Stimulated activated naive CD4-positive, alpha-beta T cell (primary cell): Measurements from ENCODE around the gene SULT1A1.
"Not testable (repeated sequence)": the region's sequence is repeated elsewhere in the genome, so short reads cannot be mapped to it uniquely, and the experiment has no call there.

ENCODE experiments used
- DNase-seq, 6 experiments: peaks; one replicate each; lab custom pipeline; 2025; lab: John Stamatoyannopoulos, UW

SULT1A1 gene

DNA sequence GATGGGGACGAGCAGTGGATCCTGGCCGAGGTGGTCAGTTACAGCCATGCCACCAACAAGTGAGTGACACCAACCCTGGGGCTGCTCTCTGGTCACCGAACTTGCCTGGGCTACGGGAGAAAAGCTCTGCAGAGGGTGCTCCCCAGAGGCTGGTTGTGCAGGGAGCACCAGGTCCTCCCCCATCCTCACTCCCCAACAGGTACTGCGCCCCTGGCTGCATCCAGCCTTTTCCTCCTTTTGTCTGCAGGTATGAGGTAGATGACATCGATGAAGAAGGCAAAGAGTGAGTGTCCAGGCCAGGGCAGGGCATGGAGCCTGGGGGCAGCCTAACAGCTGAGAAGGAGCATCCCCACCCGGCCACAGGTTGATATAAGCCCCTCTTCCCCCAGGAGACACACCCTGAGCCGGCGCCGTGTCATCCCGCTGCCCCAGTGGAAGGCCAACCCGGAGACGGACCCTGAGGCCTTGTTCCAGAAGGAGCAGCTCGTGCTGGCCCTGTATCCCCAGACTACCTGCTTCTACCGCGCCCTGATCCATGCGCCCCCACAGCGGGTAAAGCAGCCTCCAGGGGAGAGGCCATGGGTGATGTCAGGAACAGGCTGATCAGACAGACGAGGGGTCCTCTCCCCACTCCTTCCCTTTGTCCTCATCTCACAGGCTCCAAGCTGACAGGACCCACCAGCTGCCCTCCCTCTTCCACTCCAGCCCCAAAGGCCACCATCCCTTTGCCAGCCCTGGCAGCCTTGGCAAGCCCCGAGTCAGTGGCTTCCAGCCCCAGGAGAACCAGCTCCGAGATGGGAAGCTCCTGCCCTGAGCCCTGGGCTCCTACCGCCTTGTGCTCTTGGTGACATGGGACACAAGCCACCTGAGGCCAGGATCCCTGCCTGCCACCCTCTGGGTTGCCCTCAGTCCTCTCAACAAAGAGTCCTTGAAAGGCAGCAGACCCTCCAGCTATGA is 19.2 kb downstream of the SULT1A1 start:
- no peak for DNase-seq

DNA sequence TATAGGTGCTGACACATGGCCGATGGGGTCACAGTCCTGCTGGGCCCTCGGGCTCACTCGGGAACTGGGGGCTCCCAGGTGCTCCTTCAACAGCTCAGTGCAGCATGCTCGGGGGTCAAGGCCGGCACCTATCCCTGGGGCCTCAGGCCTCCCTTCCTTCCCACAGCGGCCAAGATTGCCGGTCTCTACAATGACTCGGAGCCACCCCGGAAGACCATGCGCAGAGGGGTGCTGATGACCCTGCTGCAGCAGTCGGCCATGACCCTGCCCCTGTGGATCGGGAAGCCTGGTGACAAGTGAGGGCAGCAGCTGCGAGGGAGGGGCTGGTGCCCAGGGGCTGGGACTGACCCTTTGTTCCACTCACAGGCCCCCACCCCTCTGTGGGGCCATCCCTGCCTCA is 19.9 kb downstream of the SULT1A1 start:
- DNase-seq = no peak

DNA sequence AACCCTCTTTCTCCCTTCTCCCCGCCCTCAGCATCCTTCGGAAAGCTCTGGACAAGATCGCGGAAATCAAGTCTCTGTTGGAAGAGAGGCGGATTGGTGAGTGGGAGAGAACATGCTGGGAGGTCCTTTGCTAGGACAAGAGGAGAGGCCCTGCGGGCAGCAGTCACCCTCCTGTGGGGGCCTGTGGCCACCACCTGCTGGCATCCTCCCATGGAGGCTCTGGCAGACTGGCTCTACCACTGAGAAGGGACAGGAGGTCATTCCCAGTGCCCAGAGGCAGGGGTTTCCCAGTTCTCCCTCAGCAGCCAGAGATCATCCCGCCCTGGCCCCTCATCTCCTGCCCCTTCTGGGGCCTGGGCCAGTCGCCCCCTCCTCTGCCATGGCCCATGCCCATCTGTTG is 20.8 kb downstream of the SULT1A1 start:
- no peak for DNase-seq

DNA sequence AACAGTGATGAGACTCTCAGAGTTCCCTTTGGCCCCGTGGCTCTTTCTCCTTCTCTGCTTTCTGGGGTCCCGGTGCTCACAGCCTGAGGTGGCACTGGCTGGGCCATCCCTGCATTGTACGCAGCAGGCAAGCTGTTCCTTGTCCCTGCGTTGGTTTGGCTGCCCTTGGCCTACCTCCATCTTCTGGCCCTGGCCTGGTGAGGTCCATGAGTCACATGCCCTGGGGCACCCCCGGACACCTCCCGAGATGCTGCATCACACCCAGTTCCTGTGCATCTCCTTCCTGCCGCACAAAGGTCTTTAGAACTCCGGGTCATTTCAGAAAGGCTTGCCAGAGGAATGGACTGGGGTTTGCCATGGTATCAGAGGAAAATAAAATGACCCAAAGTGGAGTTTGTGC is 22.5 kb downstream of the SULT1A1 start:
- no peak for DNase-seq

DNA sequence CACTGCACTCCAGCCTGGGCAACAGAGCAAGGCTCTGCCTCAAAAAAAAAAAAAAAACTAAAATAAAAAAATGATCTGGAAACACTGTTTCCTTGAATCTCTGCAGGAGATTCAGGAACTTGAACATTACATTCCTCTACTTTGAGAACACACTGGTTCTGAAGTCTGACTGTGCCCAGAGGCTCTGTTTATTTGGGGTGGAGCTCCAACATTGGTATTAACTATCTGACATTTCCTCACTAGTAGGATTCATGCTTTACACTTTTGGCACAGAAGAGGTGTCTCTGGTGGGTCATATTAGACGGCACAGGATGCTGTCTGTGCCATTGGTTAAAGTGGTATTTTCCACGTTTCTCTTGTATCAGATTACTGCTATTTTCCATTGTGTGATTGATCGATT is 23.4 kb downstream of the SULT1A1 start:
- no peak for DNase-seq

DNA sequence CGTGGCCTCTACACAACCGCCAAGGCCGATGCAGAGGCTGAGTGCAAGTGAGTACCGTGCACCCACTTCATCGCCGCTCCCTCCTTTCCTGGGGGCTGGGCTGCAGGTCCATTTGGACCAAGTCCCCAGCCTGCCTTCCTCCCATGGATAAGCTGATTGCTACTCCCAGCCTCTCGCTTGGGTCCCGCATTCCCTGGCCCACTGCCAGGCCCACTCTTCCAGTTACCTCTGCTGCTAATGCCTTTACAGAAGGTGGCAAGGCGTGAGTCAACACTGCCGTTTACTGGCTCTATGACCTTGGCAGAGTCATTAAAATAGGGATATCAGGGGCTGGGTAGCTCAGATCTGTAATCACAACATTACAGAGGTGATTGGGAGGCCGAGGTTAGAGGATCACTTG is 24.2 kb downstream of the SULT1A1 start:
- DNase-seq = no peak

DNA sequence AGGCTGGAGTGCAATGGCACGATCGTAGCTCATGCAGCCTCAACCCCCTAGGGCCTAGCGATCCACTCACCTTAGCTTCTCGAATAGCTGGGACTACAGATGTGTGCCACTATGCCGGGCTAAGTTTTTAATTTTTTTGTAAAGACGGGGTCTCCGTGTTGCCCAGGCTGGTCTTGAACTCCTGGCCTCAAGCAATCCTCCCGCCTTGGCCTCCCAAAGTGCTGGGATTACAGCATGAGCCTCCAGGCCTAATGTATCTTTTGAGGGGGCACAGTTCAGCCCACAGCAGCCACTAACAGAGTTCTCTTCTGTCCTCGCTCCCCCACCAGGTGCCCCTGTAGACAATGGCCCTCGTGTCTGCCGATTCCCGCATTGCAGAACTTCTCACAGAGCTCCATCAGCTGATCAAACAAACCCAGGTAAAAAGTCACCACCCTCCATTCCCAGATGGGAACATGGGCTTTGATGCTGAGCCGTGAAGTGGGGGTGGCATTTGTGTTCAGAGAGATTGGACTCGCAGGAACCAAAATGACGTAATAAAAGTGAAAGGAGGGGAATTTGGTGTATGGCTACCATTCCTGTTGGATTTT is 29.0 kb downstream of the SULT1A1 start:
- no peak for DNase-seq

DNA sequence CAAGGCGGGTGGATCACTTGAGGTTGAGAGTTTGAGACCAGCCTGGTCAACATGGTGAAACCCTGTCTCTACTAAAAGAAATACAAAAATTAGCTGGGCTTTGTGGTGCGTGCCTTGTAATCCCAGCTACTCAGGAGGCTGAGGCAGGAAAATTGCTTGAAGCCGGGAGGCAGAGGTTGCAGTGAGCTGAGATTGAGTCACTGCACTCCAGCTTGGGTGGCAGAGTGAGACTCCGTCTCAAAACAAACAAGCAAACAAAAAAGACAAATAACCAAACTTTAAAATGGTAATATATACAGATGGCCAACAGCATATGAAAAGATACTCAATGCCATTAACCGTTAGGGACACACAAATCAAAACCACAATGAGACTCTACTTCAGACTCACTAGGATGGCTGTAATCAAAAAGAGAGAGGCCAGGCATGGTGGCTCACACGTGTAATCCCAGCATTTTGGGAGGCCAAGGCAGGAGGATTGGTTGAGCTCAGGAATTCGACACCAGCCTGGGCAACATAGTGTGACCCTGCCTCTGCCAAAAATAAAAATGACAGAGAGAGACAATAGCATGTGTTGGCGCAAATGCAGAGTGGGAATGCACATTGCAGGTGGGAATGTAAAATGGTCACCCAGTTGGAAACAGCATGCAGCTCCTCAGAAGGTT is 34.3 kb downstream of the SULT1A1 start:
- DNase-seq = no peak

DNA sequence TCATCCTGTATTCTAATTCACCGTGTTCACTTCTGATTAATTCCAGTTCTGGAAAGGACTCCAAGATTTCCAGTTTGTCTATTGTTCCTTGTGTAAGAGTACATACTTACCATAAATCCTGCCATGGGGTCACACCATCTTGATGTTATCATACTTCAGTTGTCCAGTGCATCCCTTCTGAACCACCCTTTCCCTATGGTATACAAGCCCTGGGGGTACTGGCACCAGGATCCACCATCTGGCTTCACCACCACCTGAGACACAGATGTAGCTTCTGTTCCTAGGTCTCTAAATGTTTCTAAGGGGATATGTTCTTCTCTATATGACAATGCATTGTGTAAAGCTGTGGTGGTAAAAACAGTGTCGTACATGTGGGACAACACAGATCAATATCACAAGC is 34.9 kb downstream of the SULT1A1 start:
- DNase-seq = no peak

DNA sequence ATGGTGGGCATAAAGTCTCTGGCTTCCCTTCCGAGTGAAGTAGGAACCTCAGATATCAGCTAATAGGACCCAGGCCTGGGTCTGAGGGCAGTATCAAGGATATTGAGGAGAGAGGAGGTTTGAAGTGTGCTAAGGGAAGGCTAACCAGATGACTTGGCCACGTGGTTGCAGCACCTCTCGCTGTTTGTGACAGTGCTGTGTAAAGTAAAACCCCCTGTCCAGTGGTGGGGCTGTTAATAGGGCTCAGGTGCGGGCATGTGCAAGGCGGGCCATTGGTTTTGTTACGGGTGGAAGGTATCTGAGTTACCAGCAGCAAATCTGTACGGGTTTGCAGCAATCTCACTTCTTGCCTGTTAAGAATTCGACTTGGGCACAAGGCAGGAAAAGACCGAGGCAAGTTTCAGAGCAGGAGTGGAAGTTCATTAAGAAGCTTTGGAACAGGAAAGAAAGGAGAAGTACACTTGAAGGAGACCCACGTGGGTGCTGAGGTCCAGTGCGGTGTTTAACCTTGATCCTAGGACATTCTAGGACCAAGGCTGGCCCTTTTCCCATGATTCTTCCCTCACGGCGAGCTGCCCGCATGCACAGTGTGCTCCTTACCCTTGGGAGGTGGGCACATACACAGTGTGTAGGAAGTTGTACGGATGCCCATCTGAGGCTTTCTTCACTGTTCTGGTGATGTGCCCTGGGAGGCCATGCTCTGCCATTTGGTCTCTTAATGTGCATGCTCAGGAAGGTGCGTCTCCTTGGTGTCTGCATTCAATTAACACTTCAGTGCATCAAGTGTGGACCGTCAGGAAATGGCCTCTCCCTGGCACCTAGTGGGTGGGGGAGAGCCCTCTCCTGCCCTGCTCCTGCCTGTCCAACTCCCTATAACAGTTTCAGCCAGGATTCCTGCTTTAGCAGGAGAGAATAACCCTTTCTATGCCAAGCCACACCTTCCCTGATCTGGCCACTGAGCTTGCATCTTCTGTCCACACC is 35.8 kb downstream of the SULT1A1 start:
- DNase-seq = no peak

DNA sequence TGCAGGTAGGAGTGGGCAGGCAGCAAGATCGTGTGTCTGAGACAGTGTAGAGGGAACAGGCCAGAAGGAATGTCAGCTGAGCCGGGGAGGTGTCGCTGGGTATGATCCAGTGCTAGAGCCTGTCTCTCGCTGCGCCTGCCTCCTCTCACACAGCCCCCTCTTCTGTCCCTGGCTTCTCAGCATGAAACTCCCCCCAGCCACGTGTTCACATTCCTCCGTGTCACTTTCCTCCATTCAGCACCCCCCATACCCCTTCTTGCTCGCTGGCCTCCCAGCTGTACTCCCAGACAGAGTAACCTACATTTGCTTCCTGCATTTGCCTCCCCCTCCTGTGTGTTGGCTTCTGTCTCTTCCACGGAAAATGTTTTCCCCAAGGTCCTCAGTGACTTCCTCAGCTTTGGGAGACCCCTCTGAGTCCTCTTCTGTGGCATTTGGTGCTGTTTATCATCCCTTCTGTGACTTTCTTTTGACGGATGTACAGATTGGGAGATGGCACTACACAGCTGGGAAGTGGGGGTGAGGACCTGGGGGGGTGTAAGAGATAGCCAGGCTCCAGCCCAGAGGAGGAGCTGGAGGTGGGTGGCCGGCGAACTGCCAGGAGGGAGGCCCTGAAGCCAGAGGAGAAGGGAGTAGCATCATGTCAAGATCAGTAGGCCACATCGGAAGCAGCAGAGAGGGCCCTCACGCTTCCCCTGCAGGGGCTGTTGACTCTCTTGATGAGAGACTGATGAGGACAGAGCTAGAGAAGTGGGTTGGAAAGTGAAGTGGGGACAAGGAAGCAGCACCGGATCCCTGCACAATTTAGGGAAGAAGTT is 36.9 kb downstream of the SULT1A1 start:
- no peak for DNase-seq

DNA sequence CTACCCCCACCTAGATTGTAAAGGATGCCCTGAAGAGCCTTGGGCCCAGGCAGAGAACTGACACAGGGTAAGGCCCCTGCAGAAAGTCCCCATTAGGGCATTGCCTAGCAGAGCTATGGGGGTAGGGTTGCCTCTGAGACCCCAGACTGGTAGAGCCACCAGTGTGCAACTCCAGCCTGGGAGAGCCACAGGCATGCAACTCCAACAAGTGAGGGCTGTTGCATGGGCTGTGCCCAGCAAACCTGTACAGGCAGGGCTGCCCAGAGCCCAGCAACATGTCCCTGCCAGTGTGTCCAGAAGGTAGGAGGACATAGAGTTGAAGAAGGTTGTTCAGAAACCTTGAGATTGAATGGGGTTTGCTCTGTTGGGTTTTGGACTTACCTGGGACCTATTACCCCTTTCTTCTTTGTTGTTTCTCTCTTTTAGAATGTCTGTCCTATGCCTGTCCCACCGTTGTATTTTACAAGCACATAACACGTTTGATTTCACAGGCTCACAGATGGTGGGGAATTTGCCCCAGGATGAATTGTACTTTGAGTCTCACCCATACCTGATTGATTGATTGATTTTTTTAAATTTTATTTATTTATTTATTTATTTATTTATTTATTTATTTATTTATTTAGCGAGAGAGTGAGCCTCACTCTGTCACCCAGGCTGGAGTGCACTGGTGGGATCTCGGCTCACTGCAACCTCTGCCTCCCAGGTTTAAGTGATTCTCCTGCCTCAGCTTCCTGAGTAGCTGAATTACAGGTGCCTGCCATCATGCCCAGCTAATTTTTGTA is 39.7 kb downstream of the SULT1A1 start:
- no peak for DNase-seq

DNA sequence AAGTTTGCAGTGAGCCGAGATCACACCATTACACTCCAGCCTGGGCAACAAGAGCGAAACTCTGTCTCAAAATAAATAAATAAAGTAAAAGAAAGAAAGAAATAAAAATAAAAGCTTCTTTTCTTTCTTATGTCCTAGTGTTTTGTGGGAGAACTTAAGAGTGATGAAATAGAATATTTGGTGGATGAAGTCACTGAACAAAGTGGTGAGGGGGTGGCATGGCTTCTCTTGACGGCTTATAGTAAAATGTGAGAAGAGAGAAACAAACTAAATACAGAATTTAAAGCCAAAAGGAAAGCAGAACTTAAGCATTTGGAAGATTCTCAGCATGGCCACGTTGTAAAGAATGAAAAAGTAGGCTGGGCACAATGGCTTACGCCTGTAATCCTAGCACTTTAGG is 40.8 kb downstream of the SULT1A1 start:
- no peak for DNase-seq

DNA sequence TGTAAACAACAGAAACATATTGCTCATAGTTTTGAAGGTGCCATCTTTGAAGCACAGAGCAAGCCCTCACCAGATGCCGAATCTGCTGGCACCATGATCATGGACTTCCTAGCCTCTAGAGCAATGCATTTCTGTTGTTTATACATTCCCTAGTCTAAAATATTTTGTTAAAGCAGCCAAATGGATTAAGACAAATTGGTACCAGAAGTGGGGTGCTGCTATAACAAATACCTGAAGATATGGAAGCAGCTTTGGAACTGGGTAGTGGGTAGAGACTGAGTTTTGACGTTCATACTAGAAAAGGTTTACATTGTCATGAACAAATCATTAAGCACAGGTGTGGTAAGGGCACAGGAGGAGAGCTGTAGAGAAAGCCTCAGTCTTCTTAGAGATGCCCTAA is 42.6 kb downstream of the SULT1A1 start:
- DNase-seq = no peak

DNA sequence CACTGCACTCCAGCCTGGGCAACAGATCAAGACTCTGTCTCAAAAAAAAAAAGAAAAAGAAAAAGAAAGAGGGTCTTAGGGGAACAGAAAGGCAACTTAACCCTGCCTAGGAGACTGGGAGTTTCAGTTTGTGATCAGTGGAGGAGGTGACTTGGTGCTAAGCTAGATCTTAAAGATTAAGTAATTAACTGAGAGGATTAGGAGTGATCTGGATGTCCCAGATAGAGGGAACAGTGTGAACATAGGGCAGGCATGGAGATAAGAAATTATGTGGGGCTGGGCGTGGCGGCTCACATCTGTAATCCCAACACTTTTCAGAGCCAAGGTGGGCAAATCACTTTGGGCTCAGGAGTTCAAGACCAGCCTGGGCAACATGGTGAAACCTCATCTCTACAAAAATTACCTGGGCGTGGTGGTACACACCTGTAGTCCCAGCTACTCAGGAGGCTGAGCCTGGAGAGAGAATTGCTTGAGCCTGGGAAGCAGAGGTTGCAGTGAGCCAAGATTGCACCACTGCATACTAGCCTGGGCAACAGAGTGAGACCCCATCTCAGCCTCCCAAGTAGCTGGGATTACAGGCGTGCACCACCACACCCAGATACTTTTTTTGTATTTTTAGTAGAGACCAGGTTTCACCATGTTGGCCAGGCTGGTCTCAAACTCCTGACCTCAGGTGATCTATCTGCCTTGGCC is 43.5 kb downstream of the SULT1A1 start:
- not testable (repeated sequence) for DNase-seq

DNA sequence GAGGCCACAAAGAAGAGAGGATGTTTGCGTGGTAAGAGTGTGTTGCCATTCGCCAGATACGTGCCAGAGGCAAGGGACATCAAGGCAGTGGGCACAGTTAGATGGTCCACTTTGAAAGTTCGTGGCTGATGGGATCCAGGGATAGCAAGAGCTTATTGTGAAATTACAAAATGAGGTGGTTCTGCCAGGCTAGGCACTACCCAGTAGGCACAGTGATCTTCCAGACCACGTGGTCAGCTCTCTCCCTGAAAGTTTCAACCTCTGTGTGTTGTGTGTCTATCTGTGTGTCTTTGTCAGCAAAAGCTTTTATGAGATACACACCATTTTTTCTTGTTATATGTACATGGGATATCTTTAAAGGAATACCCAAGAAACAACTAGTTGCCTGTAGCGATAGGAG is 46.6 kb downstream of the SULT1A1 start:
- DNase-seq = no peak

DNA sequence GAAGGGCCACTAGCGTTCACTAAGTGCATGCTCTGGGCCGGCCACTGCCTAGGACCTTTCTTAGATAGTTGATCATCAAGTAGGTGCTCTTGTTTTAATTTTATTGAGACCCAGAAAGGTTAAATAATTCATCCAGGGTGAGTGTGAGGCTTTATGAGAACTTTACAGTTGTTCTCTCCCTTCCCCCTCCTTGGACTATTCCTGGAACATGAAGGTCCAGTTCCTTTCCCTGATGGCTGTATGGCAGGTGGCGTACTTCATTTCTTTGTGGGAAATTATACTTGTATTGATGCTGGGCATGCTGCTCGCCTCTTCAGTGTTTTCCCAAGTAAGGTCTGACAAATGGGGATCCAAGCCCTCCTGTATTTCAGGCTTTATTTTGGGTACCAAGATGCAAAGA is 47.6 kb downstream of the SULT1A1 start:
- DNase-seq = no peak

DNA sequence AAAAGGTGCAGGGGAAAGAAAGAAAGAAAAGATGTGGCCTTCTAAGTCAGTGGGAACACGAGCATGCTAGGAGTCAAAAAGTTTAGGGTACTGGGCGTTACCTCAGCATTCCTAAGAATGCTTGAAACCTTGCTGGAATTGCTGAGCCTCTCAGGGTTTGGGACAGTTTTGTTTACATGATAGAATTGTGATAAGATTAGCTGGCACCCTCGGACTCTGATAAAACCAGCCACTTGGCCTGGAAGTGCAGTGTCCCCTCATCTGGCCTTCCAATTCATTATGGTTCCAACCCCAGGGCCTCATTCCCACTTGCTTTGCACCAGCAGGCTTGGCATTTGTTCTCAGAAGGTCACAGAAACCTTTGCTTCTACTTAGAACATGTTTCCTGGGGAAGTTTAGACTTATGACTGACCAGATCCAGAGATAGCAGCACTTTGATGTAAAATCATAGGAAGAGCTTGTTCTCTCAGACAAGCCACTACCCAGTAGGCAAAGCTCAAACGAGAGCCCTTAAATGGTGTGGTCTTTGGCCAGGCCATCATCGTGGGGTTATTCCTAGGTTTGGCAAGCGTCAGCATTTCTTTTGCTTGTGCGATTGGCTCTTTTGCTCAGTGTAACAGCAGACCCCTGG is 48.2 kb downstream of the SULT1A1 start:
- no peak for DNase-seq

DNA sequence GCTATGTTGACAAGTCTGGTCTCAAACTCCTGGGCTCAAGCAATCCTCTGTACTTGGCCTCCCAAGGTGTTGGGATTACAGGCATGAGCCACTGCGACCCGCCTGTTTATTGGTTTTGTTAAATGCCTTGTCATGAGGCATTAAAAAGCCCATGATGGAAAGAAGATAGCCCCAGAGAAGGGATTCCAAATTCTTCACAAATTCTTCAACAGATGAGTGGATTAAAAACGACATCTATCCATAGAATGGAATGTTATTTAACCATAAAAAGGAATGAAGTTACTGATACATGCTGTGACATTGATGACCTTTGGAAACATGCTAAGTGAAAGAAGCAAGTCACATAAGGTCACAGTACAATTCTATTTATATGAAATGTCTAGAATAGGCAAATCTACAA is 51.4 kb downstream of the SULT1A1 start:
- no peak for DNase-seq
